ENCODE measurements around the gene DEAF1. TPM values are rescaled to one million over a fixed set of nuclear protein-coding genes. Genes with fewer than 3 reads are reported as not detected.

DEAF1 gene
- total RNA-seq, 1 experiment from 2014 or later: 31.9 TPM

DNA sequence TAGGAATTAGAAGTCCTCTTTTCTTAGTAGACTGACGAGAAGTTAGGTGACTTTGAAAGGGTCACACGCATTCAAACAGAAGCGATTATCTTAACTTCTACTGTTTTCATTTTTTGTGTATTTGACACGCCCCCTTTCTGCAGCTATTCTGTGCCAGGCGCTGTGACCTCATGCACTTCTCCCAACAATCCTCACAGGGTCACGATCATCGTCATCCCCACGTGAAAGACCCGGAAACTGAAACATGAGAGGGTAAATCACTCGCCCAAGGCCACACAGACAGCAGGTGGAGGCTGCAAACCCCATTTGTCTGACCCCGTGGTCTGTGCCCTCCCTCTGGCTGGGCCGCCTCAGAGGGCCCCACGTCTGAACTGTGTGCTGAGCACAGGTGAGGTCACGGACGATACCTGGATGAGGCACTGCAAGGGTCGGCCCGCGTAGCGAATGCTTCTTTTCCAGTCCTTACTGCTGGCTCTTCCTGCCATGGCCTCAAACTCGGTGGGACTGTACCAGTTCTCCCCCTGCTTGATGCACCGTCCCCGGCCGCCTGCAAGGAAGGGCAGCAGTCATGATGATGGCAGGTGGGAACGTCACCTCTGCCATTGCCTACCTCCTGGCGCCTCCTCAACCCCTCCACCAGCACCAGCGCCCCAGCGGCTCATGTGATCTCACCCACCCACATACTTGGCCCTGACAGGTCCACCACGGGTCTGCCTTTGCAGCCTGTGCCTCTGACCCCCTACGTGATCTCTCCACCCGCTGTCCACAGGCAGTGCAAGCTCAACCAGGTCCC, 8.4 kb downstream of the DEAF1 start:
- CTCF ChIA-PET: no interaction called here
- Histone ChIP-seq H3F3A (ENCODE audit: low read length, unreplicated experiment) (no peaks in the 10 kb centered on the region), H3K9me3 (ENCODE audit: low read length) (no peaks in the 10 kb centered on the region), H3K9ac (ENCODE audit: low read length) (no peak overlapping the region), H3K9me2 (replicated peaks; ENCODE audit: low read length) (no peaks in the 10 kb centered on the region), H3K27me3 (ENCODE audit: low read length) (no peaks in the 10 kb centered on the region), H4K20me1 (ENCODE audit: low read length) (no peaks in the 10 kb centered on the region), H3K4me2 (ENCODE audit: low read length) (no peak overlapping the region), H3K79me2 (ENCODE audit: low read length) (peaks cover 17% of the 10 kb centered on the region), H2AFZ (ENCODE audit: low read length) (no peak overlapping the region), H3K4me1 (ENCODE audit: insufficient read depth, low read length) (no peaks in the 10 kb centered on the region), H3K36me3 (ENCODE audit: low read depth, low read length) (peaks cover 34% of the 10 kb centered on the region; the same call in 1 of the 2 replicates), H3K4me3 (ENCODE audit: low read length) (no peak overlapping the region), H3K27ac (ENCODE audit: low read length) (no peak overlapping the region)
- intact Hi-C loops (cut with micrococcal nuclease): no loop called here
- DNase-seq (no peak), ATAC-seq (no peak)
- BruUV-seq (replicated peaks): no TSS peak
- TF ChIP-seq EZH2 (IDR thresholded peaks at IDR 0.05; ENCODE audit: low read length, unreplicated experiment) (no peak), EZH2phosphoT487 (IDR thresholded peaks at IDR 0.05; ENCODE audit: borderline replicate concordance, low read length) (no peak), CTCF (conservative IDR thresholded peaks at IDR 0.05; ENCODE audit: low read depth, low read length) (no peak)
- POLR2A ChIA-PET (ENCODE audit: unreplicated experiment): no interaction called here

- H3K9me3 ChIP-seq (ENCODE audit: low read length): no peaks in the 10 kb centered on the region
- H3K4me1 ChIP-seq (ENCODE audit: insufficient read depth, low read length): no peaks in the 10 kb centered on the region
- no peaks in the 10 kb centered on the region for H3K79me2 ChIP-seq (ENCODE audit: low read length)
- no TSS peak for BruUV-seq (replicated peaks)
- ATAC-seq: no peak
- H2AFZ ChIP-seq (ENCODE audit: low read length): no peak overlapping the region
- no peak overlapping the region for H3K27ac ChIP-seq (ENCODE audit: low read length)
- POLR2A ChIA-PET (ENCODE audit: unreplicated experiment): interaction anchor here (0.5 kb wide), 1 partner anchor 37 kb away, joined by 9 read pairs; no protein-coding TSS in a partner anchor
- H3K9me2 ChIP-seq (replicated peaks; ENCODE audit: low read length): no peaks in the 10 kb centered on the region
- DNase-seq: no peak
- no peak overlapping the region for H3K4me2 ChIP-seq (ENCODE audit: low read length)
- H3K27me3 ChIP-seq (ENCODE audit: low read length): no peaks in the 10 kb centered on the region
- TF ChIP-seq EZH2phosphoT487 (IDR thresholded peaks at IDR 0.05; ENCODE audit: borderline replicate concordance, low read length) (no peak), EZH2 (IDR thresholded peaks at IDR 0.05; ENCODE audit: low read length, unreplicated experiment) (no peak), CTCF (conservative IDR thresholded peaks at IDR 0.05; ENCODE audit: low read depth, low read length) (no peak)
- H3K9ac ChIP-seq (ENCODE audit: low read length): no peak overlapping the region
- CTCF ChIA-PET: no interaction called here
- intact Hi-C loops (cut with micrococcal nuclease): no loop called here
- H4K20me1 ChIP-seq (ENCODE audit: low read length): no peaks in the 10 kb centered on the region
- no peaks in the 10 kb centered on the region for H3F3A ChIP-seq (ENCODE audit: low read length, unreplicated experiment)
- peaks cover 22% of the 10 kb centered on the region for H3K36me3 ChIP-seq (ENCODE audit: low read depth, low read length)
- no peak overlapping the region for H3K4me3 ChIP-seq (ENCODE audit: low read length)
Measured at GRCh38 chr11:680970-681369, 14.1 kb downstream of the DEAF1 start.

DNA sequence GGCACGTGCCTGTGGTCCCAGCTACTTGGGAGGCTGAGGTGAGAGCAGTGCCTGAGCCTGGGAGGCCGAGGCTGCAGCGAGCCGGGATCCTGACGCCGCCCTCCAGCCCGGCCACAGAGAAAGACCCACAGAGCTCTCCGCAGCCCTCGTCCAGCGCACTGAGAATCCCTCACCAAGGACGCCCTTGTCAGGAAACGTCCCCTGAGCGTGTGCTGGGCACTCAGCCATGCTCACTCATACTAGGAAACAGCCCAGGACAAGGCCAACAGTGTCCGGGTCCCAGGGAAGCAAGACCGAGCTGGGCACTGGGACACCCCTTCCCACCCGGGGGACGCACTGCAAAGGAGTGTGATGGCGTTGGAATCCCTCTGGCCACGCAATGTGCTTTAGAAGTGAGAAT, 14.5 kb downstream of the DEAF1 start:
- DNase-seq (no peak), ATAC-seq (no peak)
- H3F3A ChIP-seq (ENCODE audit: low read length, unreplicated experiment): no peaks in the 10 kb centered on the region
- peaks cover 22% of the 10 kb centered on the region for H3K36me3 ChIP-seq (ENCODE audit: low read depth, low read length)
- no peaks in the 10 kb centered on the region for H3K9me3 ChIP-seq (ENCODE audit: low read length)
- intact Hi-C loops (cut with micrococcal nuclease): no loop called here
- H3K4me3 ChIP-seq (ENCODE audit: low read length): no peak overlapping the region
- no peak overlapping the region for H2AFZ ChIP-seq (ENCODE audit: low read length)
- no peaks in the 10 kb centered on the region for H3K79me2 ChIP-seq (ENCODE audit: low read length)
- no TSS peak for BruUV-seq (replicated peaks)
- no peaks in the 10 kb centered on the region for H3K4me1 ChIP-seq (ENCODE audit: insufficient read depth, low read length)
- no peak for TF ChIP-seq EZH2 (IDR thresholded peaks at IDR 0.05; ENCODE audit: low read length, unreplicated experiment)
- TF ChIP-seq EZH2phosphoT487 (IDR thresholded peaks at IDR 0.05; ENCODE audit: borderline replicate concordance, low read length): no peak
- TF ChIP-seq CTCF (conservative IDR thresholded peaks at IDR 0.05; ENCODE audit: low read depth, low read length): no peak
- no peak overlapping the region for H3K9ac ChIP-seq (ENCODE audit: low read length)
- no peaks in the 10 kb centered on the region for H3K27me3 ChIP-seq (ENCODE audit: low read length)
- H3K4me2 ChIP-seq (ENCODE audit: low read length): no peak overlapping the region
- ChIA-PET CTCF (no interaction called here), POLR2A (ENCODE audit: unreplicated experiment) (interaction anchor here (0.5 kb wide), 1 partner anchor 38 kb away, joined by 9 read pairs; no protein-coding TSS in a partner anchor)
- H3K27ac ChIP-seq (ENCODE audit: low read length): no peak overlapping the region
- H4K20me1 ChIP-seq (ENCODE audit: low read length): no peaks in the 10 kb centered on the region
- no peaks in the 10 kb centered on the region for H3K9me2 ChIP-seq (replicated peaks; ENCODE audit: low read length)

All from PC-3 (cell line).